ENCODE data around the gene DGKQ. TPM values are rescaled to one million over a fixed set of nuclear protein-coding genes. Genes with fewer than 3 reads are reported as not detected.

Gene DGKQ
- total RNA-seq, 2 donors from 2014 or later = 18.6 to 24.0 TPM

DNA sequence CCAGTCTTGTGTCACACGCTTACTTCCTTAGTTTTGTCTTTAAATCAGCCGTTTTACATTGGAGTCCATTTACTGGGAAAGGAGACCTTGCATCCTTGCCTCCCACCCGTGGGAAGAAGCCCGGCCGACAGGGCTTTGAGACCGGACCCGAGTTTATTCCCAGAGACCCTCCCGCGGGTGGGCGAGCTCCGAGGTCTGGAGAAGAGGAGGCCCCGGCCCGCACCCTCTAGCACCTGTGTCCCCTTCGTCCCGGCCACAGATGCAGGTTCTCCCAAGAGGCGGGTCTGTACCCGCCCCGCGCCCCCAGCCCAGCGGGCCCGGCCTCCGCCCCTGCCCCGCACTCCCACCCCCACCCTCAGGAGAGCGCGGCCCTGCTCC is 23.6 kb upstream of the DGKQ start:
- Histone ChIP-seq H3K4me1 (ENCODE audit: control insufficient read depth in 1 of 2, low read depth in 2 of 2) (peaks cover 5 to 13% of the 10 kb centered on the region in 2 donors), H3K4me3 (peak overlapping the region; percentile 49), H3K36me3 (no peaks in the 10 kb centered on the region), H3K27me3 (replicated peaks; ENCODE audit: insufficient read depth) (peaks cover 5% of the 10 kb centered on the region), H3K9me3 (no peaks in the 10 kb centered on the region), H3K27ac (no peak overlapping the region)
- DNase-seq (ENCODE audit: low spot score) (no peak), ATAC-seq (ENCODE audit: insufficient number of reproducible peaks, low FRiP score, low read depth) (no peak)
- TF ChIP-seq, protein P1, sequence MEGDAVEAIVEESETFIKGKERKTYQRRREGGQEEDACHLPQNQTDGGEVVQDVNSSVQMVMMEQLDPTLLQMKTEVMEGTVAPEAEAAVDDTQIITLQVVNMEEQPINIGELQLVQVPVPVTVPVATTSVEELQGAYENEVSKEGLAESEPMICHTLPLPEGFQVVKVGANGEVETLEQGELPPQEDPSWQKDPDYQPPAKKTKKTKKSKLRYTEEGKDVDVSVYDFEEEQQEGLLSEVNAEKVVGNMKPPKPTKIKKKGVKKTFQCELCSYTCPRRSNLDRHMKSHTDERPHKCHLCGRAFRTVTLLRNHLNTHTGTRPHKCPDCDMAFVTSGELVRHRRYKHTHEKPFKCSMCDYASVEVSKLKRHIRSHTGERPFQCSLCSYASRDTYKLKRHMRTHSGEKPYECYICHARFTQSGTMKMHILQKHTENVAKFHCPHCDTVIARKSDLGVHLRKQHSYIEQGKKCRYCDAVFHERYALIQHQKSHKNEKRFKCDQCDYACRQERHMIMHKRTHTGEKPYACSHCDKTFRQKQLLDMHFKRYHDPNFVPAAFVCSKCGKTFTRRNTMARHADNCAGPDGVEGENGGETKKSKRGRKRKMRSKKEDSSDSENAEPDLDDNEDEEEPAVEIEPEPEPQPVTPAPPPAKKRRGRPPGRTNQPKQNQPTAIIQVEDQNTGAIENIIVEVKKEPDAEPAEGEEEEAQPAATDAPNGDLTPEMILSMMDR (IDR thresholded peaks at IDR 0.05) = no peak

DNA sequence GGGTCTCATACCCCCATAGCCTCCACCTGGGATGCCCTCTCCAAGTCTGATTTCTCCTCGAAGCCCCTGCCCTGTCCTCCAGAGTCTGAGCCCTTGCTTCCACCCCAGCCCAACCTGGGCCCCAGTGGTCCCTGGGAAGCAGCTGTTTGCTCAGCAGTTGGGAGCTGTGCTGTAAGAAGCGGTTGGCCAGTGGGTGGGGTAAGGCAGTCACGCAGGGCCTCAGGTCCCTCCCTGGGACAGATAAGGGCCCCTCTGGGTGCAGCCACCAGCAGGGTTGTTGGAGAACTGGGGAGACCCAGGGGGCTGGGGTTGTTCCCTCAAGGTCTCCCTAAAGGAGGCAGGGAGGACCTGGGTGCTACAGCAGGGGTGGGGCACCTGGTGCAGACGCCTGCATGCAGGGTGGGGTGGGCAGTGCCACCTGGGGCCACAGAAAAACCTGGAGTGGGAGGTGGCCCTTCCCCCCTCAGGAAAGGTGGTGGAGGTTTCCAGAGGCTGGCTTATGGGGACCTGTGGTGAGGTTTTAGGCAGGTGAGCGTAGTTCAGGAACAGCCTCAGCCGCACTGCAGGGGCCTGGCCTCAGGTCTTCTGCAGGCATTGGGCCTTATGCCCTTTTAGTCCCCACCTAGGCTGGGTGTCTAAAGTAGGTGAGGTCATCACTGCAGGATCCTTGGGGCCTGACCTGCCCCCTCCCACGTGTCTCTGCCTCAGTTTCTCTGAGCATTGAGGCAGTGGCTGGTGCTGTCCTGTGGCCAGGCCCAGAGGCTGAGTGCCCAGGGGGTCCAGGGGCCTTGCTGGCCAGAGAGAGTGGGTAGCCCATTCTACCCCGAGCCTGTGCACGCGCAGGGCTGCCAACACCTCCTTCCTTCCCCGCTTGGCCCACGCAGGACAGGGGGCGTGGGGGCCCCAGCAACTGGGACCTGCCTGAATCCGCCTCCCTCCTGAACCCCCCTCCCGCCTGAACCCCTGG is 22.9 kb upstream of the DGKQ start:
- no peak for DNase-seq (ENCODE audit: low spot score)
- Histone ChIP-seq H3K27me3 (replicated peaks; ENCODE audit: insufficient read depth) (peaks cover 5% of the 10 kb centered on the region), H3K4me3 (no peak overlapping the region), H3K36me3 (no peaks in the 10 kb centered on the region), H3K27ac (no peak overlapping the region), H3K9me3 (no peaks in the 10 kb centered on the region), H3K4me1 (ENCODE audit: control insufficient read depth in 1 of 2, low read depth in 2 of 2) (peaks cover 5 to 9% of the 10 kb centered on the region in 2 donors)
- TF ChIP-seq, protein P1 (IDR thresholded peaks at IDR 0.05) = no peak
- no peak for ATAC-seq (ENCODE audit: insufficient number of reproducible peaks, low FRiP score, low read depth)

DNA sequence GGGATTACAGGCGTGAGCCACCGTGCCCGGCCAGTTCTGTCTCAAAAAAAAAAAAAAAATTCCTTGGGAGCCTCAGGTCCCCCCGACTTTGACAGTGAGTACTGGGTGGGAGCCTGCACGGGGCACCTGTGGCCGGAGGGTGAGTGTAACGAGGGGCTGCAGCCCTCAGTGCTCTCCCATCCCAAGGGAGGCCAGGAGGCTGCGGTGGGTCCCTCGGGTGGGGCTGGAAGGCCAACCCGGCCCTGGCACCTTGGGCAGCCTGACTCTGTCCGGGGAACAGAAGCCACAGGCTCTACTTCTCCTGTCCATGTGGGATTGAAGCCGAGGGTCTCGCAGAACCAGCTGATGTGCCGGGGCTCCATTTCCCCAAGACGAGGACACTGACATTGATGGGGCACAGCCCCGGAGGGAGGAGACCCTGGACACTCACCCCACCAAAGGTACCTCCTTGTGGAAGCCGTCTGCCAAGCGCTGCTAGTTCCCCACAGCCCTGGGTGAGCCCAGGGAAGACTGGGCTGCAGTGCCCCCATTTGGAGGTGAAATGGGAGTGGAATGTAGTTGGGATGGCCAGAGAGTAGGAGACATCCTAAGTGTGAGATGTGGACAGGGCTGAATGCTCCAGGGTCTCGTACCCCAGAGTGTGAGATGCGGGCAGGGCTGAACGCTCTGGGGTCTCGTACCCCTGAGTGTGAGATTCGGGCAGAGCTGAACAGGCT is 22.1 kb upstream of the DGKQ start:
- Histone ChIP-seq H3K4me1 (ENCODE audit: control insufficient read depth in 1 of 2, low read depth in 2 of 2) (peaks cover 5 to 9% of the 10 kb centered on the region in 2 donors), H3K4me3 (no peak overlapping the region), H3K36me3 (no peaks in the 10 kb centered on the region), H3K27me3 (replicated peaks; ENCODE audit: insufficient read depth) (peaks cover 5% of the 10 kb centered on the region), H3K27ac (no peak overlapping the region), H3K9me3 (no peaks in the 10 kb centered on the region)
- DNase-seq (ENCODE audit: low spot score) = no peak
- TF ChIP-seq, protein P1 (IDR thresholded peaks at IDR 0.05) = no peak
- ATAC-seq (ENCODE audit: insufficient number of reproducible peaks, low FRiP score, low read depth) = no peak

DNA sequence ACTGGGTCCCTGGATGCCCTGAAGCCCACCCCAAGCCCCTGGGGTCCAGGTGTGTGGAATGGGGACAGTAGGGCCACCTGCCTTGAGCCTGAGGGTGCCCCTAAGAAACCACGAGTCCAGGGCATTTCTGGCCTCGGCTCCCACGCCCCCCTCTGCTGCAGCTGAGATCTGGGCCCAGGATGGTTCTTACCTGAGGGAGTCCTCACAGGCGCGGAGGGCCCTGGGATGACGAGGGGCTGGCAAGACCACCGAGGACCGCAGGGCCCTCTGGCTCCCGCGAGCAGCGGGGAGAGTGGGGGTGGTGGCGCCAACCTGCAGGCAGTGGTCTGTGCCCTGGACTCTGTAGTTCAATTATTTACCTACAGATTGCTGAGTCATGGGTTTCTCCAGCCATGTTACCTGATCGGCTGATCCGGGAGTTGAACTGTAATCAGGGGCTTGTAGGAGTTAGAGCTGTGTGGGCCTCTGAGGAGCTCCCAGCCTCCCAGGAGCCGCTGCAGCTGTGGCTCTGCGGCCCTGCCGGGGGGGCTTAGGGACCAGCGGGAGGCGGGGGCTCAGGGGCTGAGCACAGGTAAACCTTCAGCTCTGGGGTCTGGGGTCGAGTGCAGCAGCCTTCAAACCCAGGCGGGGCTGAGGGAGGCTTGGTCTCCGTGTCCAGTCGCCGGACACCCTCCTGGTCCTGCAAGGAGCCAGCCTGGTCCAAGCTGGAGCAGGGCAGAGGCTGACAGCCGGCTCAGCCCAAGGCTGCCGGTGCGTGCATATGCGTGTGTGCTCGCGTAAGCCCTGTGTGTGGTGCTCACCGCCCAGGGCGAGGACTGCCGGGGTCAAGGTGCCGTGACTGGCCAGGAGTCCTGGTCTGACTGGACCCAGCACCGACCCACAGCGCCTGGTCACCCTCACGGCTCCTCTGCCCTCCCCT is 20.0 kb upstream of the DGKQ start, which contains the start of gene SLC26A1:
TSS of gene SLC26A1 (minus strand) at position 294 of the 919 bp plus-strand sequence. CDS start 1,701 bp downstream, outside the sequence.
- no peak for DNase-seq (ENCODE audit: low spot score)
- TF ChIP-seq, protein P1 (IDR thresholded peaks at IDR 0.05) = no peak
- H3K4me1 ChIP-seq (ENCODE audit: control insufficient read depth in 1 of 2, low read depth in 2 of 2) = peaks cover 5 to 9% of the 10 kb centered on the region in 2 donors
- H3K9me3 ChIP-seq = no peaks in the 10 kb centered on the region
- H3K27me3 ChIP-seq (replicated peaks; ENCODE audit: insufficient read depth) = peaks cover 5% of the 10 kb centered on the region
- H3K27ac ChIP-seq = no peak within 1 kb of the TSS
- ATAC-seq (ENCODE audit: insufficient number of reproducible peaks, low FRiP score, low read depth) = no peak
- no peak within 1 kb of the TSS for H3K4me3 ChIP-seq
- no peaks in the 10 kb centered on the region for H3K36me3 ChIP-seq
